Coronary artery (tissue), 2 donors: Measurements from ENCODE around the gene SPTBN4.

ENCODE experiments used
- DNase-seq: peaks from one replicate; pipeline ENCODE4 v3.0.0-alpha.2; 2017; ENCODE audit warnings: low spot score
- H3K27ac ChIP-seq, 2 donors: fragments of 200-600 bp; sonication (generic); one replicate each; pipeline ENCODE4 v1.5.1; 2016 to 2019
- H3K4me3 ChIP-seq: fragments of 200-600 bp; sonication (generic); 2 replicates; pipeline ENCODE4 v1.5.1; 2016; ENCODE audit warnings: mild to moderate bottlenecking, moderate library complexity
- CTCF ChIP-seq: fragments of 200-600 bp; sonication (generic); IDR thresholded peaks from one replicate; pipeline ENCODE4 v1.5.1; 2019; ENCODE audit warnings: antibody characterized with exemption

The SPTBN4 gene

GRCh38 chr19:40549007-40549708, 82.4 kb downstream of the SPTBN4 start:
- no peak overlapping the region for H3K27ac ChIP-seq
- DNase-seq: no peak
- H3K4me3 ChIP-seq: peak overlapping the region; percentile 42
- no peak for TF ChIP-seq CTCF

GRCh38 chr19:40550951-40551350, 84.2 kb downstream of the SPTBN4 start:
- DNase-seq: no peak
- Histone ChIP-seq H3K4me3 (no peak overlapping the region), H3K27ac (no peak overlapping the region)
- no peak for TF ChIP-seq CTCF

- no peak for DNase-seq
- no peak for TF ChIP-seq CTCF
- no peak overlapping the region for H3K4me3 ChIP-seq
- H3K27ac ChIP-seq: no peak overlapping the region
These were observed 86.0 kb downstream of the SPTBN4 start for GRCh38 chr19:40552848-40553247.

GRCh38 chr19:40553885-40554857, 87.4 kb downstream of the SPTBN4 start:
- TF ChIP-seq CTCF: no peak

GRCh38 chr19:40555978-40556689, 89.3 kb downstream of the SPTBN4 start:
- no peak for TF ChIP-seq CTCF
- DNase-seq: no peak
- no peak overlapping the region for H3K27ac ChIP-seq
- no peak overlapping the region for H3K4me3 ChIP-seq

More at GRCh38 chr19:40553885-40554857, 87.4 kb downstream of the SPTBN4 start:
- no peak for DNase-seq
- Histone ChIP-seq H3K27ac (no peak overlapping the region), H3K4me3 (no peak overlapping the region)

- H3K27ac ChIP-seq: no peak overlapping the region
- TF ChIP-seq CTCF: no peak
- DNase-seq: no peak
- H3K4me3 ChIP-seq: no peak overlapping the region
These were observed 90.2 kb downstream of the SPTBN4 start for GRCh38 chr19:40556953-40557530.
